GM21390 (cell line): ENCODE data around the gene VMAC.

ENCODE experiments used
- ATAC-seq: cut with Tn5 transposase; IDR thresholded peaks from one replicate; pipeline ENCODE4 v1.9.1; 2021; ENCODE audit not compliant: unreplicated experiment

Gene VMAC

DNA sequence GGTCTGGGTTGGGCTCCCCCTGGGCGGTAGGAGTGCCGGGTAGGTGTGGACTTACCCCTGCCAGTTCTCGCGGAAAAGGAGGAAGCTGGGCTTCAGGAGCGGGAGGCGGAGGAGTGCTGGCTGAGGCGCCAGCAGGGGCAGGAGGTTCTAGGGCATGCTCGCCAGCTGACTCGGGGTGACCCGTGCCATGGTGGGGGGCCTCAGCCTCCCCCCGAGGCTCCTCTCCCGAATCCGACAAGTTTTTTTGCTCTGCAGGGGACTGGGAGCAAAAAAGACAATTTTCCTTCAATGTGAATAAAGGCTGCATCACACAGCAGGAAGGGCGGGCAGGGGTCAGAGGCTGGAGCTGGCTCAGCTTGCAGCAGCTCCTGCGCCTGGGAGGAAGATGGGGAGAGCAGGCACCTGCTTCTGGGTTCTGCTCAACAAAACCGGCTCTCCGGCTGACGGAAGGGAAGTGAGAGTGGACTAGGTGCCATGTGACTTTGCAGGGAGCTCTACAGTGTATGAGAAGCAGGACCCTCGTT, 46.7 kb downstream of the VMAC start:
- ATAC-seq = no peak

DNA sequence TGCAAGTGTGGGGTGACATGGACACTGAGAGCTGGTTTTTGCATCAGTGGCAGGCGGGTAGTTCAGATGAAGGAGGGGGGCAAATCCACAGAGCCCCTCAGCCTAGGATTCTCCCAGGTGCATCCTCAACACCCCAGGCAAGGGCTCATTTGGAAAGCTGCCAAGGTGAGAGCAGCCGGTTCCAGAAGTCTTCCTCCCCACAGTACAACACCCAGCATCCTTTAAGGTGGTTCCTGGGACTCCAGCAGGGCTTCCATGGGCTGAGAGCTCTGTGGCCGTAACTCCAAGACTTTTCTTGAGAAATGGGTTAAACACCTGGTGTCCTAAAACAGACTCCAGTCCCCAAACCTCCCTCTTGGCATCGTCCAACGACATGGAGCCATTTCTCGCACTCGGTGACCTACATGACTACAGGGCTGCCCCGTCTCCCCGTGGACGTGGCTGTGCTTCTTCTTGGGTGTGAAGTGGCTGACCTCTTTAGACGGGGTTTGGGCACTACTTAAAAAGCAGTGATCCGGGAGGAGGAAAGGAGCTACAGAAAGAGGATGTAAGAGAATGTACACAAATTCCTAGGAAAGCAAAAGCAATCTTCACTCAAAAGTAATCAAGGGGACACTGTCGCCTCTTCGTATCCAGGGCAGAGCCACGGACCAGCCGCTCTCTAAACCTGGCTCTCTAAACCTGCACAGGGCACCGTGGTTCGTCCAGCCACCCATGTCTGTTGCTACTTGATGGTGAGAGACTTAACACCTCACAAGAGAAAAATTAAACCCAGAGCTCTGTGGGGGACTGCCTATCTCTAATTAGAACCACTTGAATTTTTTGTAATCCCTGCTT, 47.7 kb downstream of the VMAC start:
- no peak for ATAC-seq

DNA sequence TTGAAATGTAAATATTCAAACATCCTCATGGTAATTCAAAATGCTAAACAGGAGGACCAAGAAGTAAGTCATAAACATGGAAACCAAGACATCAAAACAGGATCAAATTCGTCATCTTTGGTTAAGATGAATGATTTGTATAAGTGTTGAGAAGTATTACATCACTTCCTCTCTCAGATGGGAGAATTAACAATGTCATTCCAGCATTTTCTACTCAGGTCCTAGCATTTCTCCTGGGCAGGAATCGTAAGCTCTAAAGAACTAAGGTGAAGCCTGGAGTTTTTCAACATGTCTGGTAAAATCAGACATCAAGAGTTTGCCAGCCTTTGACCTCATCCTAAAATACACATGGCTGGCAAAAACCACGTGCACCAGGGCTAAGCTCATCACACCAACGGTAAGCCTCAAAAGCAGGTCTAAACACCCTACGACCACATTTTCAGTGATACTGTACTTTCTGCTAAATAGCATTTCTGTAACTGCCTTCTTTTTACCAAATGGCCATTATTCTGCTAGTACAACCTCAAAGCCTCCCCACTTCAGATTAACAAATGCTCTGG, 48.4 kb downstream of the VMAC start:
- ATAC-seq = no peak

- no peak for ATAC-seq
Observed at GRCh38 chr19:5953680-5954213, 49.1 kb downstream of the VMAC start.

DNA sequence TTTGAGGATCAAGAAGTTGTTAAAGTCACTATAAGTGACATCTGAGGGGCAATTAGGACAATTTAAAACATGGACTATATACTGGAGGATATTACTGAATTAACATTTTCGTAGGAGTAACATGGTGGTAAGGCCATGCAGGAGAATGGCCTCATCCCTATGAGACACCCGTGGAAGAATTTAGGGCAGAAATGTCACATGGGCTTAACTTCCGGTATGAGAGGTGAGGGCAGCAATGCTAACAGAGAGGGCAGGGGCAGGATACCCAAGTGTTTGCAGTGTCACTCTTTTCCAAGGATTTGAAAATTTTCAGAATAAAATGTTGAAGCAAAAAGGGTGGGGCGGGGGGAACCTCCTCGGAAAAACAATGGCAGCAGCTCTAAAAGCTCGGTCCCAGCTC, 49.6 kb downstream of the VMAC start:
- ATAC-seq = no peak

DNA sequence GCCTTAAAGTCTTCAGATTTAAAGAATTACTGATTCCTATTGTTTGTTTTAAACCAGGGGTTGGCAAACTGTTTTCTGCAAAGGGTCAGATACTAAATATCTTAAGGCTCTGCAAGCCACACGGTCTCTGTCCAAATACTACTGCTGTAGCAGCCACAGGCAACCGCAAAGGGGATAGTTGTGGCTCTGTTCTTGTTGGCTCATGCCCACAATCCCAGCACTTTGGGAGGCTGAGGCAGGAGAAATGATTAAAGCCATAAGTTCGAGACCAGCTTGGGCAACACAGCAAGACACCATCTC, 50.9 kb downstream of the VMAC start:
- no peak for ATAC-seq

- no peak for ATAC-seq
Observed at GRCh38 chr19:5956323-5956722, 51.7 kb downstream of the VMAC start.

- no peak for ATAC-seq
Observed at GRCh38 chr19:5956728-5957127, 52.1 kb downstream of the VMAC start.

GRCh38 chr19:5957170-5957569, 52.5 kb downstream of the VMAC start:
- ATAC-seq = no peak

DNA sequence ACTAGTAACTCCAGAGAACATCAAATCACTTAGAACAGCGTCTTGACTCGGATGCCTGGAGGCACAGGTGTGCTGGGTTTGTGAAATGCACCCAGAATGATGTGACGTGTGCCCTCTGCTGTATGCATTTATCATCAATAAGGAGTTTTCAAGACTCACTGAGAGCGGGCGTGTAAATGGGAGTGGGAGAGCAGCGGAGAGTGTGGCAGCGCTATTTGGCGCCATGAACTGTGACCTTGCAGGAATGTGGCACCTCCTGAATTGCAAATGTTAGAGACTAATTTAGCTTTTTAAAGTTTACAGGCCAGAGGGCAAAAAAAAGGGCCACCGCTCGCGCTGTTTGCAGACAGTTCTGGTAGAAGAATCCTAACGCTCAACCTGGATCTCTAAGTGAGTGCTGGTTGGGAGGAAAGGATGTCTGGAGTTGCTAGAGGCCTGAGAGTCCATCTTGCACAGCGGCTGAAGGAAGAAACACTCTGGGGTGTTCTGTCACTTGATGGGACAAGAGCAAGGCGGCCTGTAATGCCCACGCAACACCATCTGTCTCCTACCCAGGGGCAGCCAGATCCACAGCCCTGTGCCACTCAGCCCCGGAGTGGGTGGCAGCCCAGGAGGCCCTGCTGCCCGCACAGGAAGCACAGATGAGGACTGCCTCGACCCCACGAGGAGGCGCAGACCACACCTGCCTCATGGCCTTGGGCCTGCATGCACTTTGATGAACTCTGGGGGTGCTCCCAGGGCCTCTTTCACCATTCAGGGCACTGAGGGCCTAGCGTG, 53.6 kb downstream of the VMAC start:
- no peak for ATAC-seq

- no peak for ATAC-seq
Observed at GRCh38 chr19:5958851-5959122, 54.1 kb downstream of the VMAC start.

DNA sequence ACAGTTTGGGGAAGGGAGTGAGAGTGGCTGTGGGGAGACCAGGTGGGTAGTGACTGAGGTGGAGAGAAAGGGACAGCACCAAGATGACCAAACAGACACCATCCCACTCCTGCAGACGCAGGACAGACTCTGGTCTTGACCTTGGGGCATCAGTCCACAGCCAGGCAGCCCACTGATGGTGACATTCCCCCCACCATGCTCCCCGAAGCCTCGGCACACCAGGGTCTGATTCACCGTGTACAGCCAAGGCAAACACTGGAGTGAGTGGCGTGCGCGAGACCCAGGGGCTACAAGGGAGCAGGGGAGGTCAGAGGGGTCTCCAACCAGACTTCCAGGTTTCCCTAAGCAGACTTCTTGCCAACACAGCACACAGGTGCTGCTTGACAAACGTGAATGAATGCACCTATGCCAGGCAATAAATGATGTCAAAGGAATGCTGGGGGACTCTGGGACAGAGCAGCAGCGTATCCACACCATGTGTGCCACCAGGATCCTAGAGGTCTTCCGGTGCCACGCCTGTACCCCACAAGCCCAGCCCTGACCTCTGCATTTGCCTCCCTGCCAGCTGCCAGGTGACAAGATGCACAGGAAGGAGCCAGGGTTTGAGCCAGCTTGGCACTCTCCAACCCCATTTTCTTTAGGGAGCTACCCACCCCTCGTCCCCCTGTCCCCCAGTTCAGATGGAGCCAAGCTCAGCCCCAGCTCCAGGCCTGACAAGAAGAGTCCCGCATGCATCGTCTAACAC, 54.8 kb downstream of the VMAC start:
- ATAC-seq = no peak
